Activated CD4-positive, alpha-beta T cell treated with anti-CD3 and anti-CD28 coated beads, Interleukin-2, Interleukin-4, amounts not matched to agents 100 ng/mL and 50 ng/mL, durations not matched to agents 16 hours and 8 hours (primary cell): Measurements from ENCODE around the gene GSTT2.
"Not testable (repeated sequence)": the region's sequence is repeated elsewhere in the genome, so short reads cannot be mapped to it uniquely, and the experiment has no call there.

Source experiments
- DNase-seq: peaks from one replicate; pipeline ENCODE4 v3.0.0-alpha.2; 2020; ENCODE audit warnings: low spot score

GSTT2 gene

DNA sequence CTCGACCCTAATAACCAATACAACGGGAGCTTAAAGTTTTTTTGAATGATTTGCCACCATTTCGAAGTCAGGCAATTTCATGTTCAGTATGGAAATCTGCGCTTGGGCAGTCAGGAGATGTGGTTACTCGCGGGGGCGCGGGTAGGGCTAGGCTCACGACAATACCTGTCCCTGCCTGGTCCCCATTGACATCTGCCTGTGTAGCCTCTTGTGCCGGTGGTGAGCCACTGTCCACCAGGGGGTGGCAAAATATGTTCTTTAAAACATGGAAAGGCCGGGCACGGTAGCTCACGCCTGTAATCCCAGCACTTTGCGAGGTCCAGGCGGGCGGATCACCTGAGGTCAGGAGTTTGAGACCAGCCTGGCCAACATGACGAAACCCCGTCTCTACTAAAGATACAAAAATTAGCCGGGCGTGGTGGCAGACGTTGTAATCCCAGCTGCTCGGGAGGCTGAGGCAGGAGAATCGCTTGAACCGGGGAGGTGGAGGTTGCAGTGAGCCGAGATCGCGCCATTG lies 5.0 kb upstream of the GSTT2 start:
- DNase-seq: not testable (repeated sequence)

DNA sequence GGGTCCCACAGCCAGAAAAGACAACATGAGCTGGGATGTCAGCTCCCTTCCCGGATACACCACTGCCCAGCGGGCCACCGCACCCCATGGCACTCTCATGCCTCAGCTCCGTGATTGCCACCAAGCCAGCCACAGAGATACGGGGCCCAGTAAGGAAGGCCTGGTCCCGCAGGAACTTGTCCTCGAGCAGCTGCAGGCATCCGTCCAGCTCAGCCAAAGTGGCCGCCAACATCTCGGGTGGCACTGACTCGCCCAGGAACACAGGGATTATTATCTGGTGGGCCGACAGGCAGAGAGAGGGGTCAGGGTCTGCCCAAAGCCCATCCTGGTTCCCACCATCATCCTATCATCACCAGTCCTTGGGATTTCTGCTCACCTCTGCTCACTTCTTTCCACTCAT lies 2.6 kb upstream of the GSTT2 start:
- DNase-seq: not testable (repeated sequence)

DNA sequence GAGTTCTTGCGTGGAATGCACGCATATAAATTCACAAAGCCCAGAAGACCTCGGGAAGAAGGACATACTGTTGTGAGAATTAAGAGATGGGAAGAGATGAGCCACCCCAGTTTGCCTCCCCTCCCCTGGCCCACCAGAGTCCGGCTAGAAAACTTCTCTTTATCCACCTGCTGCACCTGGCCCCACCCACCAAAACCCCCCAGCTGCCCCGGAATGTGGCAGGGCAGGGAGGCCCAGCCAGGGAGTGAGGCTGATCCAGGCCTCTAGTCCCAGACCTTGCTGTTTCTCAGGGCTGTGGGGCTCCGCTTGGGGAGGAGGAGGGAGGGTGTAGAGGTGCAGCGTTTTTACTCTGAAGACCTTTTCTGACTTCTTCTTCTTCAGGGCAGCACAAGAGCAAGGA lies 633 bp downstream of the GSTT2 start:
- DNase-seq: not testable (repeated sequence)

DNA sequence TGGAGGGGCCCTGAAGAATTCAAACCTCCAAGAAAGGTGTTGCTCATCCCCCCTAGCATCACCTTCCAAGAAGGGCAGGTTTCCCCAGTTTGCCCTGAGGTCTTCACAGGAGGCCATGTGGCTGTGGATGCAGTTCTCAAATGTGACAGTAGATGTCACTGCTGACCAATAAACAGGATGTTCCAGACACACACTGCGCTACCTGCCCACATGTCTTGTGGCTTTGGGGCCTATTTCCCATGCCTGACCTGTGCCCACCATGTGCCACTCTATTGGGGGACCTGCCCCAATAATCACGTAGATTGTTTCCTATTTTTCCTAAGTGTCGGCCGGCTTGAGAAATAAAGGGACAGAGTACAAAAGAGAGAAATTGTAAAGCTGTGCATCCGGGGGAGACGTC lies 4.5 kb downstream of the GSTT2 start:
- peak; percentile 59 for DNase-seq

DNA sequence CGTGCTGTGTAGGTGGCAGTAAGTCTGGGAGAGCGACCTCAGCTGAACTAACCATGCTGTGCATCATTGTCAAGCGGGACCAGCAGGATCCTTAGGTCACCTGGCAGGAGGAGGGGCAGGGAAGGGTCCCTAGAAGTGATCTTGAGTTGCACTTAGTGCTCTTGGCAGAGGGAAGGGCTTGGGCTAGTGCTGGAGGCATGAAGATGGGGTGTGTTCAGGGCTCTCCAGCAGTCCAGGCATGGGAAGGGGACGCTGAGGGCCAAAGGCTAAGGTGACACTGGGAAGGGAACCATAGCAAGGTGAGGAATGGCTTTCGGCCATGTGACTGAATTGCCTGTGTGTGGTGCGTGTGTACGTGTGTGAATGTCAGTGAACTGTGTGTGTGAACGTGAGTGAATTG lies 6.2 kb downstream of the GSTT2 start:
- DNase-seq: not testable (repeated sequence)

DNA sequence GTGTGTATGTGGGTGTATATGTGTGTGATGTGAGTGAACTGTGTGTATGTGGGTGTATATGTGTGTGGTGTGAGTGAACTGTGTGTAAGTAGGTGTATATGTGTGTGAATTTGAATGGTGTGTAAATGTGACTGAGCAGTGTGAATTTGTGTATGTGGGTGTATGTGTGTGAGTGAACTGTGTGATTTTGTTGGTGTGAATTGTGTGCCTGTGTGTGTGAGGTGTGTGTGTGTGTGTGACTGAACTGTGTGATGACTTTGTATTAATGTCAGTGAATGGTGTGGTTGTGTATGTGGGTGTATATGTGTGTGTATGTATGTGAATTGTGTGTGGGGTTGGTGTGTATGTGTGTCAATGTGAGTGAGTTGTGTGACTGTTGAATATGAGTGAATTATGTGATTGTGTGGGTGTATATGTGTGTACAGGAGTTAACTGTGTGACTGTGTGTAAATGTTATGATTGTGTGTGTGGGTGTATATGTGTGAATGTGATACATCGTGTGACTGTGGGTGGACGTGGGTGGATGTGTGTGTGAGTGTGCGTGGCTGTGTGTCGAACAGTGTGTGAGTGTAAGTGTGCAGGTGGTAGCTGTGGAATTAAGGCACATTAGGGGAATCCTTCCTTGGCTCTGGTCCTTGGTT lies 6.7 kb downstream of the GSTT2 start:
- not testable (repeated sequence) for DNase-seq

DNA sequence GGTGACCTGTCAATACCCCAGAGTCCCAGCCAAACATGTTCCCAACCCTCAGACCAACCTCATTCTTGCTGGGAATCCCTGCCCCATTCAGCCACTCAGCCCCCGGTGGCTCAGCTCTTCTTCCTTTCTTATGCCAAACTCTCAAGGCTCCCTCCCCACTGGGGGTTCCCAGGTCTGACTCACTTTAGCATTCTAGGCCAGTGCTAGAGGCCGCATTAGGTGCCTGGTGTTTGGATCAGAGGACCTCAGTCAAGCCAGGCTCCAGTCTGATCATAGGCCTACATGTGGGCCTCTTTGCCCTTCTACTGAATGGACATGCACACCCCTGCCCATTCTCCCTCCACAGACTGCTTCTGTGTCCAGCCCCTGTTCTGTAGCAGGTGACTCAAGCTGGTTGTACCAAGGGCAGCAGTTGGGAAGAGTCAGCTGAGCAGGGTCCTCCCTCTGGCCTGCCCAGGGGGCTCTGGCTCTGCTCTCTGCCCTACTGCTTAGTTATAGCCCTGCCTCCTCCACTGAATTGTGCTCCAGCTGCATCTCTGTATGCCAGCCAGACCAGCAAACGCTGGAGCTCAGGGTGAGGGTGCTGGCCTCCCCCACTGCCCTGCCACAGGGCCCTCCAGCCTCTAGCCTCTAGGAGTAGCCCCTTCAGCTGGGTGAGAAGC lies 9.8 kb downstream of the GSTT2 start:
- DNase-seq: not testable (repeated sequence)

DNA sequence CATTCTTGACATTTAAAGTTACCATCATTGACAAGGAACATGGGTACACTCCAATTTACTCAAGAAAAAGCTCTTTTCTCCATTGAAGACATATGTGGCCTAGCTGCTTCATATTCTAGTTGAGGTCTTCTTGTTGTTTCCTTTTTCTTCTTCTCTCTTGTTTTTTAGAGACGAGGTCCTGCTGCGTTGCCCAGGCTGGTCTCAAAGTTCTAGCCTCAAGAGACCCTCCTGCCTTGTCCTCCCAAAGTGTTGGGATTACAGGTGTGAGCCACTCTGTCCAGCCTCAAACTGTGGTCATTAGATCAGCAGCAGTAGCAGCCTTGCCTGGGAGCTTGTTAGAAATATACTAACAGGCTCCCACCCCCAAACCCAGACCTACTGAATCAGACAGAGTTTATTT lies 13.1 kb downstream of the GSTT2 start:
- not testable (repeated sequence) for DNase-seq

DNA sequence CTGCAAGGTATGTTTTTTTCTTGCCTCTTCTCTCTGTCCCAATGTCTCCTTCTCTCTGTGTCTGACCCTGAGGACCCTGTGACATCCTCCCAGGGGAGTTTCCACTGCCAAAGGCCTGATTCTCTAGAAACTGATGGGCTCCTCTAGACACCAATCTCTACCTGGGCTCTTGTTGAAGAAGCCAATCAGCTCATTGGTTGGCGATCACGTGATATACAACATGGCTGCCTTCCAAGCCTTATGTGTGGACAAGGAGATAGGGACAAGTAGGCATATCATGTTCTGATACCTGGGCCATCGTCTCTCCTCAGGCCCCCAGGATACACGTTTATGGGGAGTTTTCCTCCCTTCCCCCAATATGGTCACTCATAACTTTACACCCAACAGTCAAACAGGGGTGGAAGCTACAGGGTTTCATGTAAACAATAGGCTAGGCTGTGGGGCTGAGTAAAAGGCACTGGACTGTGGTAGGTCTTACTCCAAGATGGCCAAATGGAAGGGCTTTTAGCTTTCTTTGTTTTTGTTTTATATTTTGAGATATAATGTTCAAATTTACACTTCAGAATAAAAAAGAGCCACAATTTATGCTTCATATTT lies 13.7 kb downstream of the GSTT2 start:
- DNase-seq: not testable (repeated sequence)

DNA sequence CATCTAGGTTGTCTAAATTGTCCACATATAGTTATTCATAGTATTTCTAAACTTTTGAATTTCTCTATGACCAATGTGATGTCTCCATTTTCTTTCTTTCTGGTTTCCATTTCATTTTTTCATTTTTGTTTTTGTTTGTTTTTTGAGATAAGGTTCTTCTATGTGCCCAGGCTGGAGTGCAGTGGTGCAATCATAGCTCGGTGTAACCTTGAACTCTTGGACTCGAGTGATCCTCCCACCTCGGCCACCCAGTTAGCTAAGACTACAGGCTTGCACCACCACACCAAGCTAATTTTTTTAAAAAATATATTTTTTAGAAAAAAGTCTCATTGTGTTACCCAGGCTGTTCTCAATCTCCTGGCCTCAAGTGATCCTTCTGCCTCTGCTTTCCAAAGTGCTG lies 17.2 kb downstream of the GSTT2 start:
- no peak for DNase-seq

DNA sequence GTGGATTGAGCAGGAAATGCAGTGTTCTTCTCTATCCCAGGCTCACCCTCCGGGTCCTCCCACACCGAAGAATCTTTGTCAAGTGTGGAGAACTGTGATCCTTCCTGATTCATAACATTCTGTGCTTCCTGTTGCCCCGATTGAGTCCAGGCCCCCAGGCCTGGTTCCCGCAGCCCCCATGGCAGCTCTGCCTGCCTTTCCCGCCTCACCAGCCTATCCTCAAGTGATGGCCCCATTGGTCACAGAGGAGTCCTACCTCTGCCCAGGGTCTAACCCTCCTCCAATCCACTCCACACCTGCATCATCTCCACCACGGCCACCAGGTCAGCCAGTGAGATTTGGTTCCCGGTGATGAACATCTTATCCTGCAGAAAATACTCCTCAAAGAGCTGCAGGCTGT lies 19.8 kb downstream of the GSTT2 start:
- not testable (repeated sequence) for DNase-seq

DNA sequence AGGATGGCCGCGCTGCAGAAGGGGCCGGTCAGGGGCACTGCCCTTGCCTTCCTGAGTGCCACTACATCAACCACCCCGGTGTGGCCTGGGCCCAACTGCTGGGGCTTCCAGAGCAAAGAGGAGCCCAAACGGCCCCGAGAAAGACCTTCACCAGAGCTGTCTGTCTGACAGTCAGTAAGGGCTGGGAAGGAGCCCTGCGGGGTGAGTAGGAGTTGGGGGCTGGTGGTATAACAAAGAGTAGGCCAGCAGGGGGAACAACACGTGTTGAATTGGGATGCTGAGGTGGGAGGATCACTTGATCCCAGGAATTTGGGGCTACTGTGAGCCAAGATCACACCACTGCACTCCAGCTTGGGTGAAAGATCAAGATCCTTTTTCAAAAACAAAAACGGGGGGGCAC lies 21.4 kb downstream of the GSTT2 start:
- DNase-seq: no peak

DNA sequence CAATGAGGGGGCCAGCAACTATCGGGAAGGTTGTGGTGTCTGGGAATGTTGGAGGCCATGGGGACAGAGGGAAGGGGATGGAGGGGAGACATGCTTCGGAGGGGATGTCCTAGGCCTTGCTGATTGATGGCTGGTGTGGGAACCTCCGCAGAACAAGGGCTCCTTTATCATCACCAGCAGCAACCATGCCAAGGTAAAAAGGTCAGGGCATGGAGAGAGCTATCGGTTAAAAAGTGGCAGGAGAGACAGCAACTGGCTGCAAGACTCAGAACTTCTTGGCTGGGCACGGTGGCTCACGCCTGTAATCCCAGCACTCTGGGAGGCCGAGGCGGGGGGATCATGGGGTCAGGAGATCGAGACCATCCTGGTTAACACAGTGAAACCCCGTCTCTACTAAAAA lies 22.3 kb downstream of the GSTT2 start:
- DNase-seq: no peak

DNA sequence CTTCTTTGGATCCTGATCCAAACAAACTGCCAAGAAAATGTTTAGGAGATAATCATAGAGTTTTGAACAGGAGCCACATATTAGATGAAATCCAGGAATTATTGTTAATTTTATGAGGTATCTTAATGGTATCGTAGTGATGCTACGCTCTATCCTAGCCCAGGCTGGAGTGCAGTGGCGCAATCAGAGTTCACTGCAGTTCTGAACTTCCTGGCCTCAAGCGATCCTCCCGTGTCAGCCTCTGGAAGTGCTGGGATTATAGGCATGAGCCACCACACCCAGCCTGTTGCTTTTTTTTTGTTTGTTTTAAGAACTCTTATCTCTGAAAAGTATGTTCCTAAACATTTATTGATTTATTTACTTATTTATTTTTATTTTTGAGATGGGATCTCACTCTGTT lies 22.9 kb downstream of the GSTT2 start:
- no peak for DNase-seq

DNA sequence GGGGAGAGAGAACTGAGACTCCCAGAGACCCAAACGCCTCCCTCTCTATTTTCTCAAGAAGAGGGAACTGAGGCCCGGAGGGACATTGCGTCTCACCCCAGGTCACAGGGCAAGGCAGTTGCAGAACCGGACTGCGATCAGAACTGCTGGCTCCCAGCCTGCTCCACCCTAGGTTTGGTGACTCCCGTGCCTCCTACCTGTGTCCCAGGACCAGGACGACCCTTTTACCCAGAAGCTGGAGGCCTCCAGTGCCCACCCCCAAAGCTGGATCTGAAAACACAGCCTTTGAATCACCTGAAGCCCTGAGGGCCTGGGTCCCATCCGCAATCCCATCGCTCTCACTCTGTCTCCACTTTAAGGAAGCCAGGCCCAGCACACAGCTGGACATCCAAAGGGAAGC lies 24.0 kb downstream of the GSTT2 start:
- no peak for DNase-seq

DNA sequence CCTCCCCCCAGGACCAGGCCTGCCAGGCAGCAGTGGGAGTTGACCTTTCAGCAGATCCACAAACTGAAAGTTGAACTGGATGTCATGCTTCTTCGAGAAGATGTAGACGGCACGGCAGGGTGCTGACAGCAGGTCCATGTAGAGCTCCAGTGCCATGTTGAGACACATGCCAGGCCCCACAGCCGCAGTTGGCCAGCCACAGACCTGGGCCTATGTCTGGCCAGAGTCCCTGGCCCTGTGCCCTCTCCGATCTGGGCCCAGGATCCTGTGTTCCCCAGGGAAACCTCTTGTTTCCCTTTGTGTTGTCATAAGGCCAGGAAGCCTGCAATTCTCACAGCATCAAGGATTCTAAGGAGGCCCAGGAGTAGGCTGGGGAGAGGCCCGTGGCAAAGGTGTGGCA lies 25.3 kb downstream of the GSTT2 start, which contains the start of gene GSTT4:
TSS of gene GSTT4 (minus strand) at position 253 of the 400 bp plus-strand sequence. CDS start at position 156, 97 bp downstream.
- no peak for DNase-seq

DNA sequence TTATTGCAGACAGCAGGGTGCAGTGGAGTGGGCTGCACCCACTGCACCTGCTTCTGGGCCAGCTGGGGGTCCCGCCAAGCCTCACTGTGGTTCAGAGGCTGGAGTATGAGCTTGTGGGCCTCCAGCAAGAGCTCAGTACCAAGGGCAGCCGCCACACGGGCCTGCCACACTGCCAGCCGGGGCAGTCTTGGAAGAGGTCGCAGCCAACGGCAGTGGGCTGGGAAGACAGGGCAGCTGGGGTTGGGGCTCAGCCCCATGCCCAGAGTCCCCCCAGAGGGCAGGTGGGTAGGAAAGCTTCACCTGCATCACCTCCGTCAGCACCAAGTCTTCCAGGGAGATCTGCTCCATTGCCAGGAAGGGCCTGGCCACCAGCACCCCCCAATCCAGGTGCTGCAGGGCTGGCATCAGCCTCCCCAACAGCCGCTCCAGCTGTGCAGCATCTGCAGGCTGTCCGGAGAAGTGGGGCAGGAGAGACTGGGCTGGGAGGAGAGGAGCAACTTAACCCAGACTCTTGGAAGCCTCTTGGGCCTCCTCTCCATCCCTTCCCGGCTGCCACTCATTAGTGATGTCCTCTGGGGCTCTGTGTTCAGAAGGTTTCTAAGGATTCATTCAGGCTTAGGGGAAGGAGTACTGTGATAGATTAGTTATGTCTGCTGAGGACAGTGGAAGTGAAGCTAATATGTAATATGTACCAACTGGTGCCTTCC lies 26.4 kb downstream of the GSTT2 start:
- no peak for DNase-seq

DNA sequence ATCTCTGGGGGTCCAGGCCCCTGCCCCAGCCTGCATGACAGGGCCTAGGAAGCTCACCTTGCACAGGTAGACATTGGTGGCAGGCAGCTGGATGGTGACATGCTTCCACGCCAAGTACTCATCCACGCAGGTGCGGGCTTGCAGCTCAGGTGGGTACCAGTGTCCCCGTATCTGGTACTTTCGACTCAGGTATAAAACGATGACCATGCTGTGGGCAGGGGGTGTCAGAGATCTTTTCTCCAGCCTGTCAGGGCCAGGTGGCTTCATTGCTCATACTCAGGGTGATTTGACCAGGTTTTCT lies 26.9 kb downstream of the GSTT2 start:
- no peak for DNase-seq

DNA sequence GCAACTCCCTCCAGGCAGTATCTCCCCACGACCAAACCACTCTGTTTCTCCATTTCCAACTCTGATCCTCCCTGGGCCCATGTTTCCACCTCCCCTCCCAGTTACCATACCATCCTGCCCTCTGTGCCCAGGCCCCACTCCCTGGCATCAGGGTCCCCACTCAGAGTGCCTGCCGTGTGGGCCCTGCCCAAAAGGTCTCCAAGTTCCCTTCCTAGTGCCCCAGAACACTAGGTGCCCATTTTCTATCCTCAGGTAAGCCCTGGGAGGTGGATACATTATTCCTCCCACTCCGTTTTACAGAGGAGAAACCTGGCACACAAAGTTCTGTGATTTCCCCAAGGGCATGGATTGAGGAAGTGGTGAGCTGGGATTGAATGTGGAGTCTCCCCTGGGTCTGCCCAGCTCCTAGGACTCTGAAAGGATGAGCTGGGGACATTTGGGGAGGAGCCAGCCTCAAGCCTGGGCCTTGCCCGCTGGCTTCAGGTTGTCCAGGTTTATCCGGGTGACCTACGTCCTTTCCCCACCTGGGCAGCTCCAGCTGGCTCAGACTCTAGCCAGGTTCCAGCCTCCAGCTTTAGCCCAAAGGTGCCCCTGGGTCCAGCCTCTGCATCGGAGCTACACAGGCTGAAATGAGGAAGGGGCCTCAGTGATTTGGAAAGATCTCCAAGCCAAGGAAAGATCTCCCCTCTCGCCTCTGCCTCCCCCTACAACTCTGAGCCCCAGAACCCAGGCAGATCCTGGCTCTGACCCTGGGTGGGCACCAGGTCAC lies 27.5 kb downstream of the GSTT2 start:
- DNase-seq: no peak

DNA sequence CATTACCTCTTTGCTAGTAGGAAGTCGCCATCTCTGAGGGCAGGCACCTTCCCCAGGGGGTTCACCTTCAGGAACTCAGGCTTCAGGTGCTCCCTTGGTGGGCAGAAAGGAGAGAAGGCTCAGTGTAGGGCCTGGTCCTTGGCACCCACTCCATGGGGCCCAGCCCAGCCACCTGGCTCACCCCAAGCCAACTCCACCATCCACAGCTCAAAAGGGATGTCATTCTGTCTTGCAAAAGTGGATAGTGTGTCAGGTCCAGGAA lies 28.0 kb downstream of the GSTT2 start:
- no peak for DNase-seq

DNA sequence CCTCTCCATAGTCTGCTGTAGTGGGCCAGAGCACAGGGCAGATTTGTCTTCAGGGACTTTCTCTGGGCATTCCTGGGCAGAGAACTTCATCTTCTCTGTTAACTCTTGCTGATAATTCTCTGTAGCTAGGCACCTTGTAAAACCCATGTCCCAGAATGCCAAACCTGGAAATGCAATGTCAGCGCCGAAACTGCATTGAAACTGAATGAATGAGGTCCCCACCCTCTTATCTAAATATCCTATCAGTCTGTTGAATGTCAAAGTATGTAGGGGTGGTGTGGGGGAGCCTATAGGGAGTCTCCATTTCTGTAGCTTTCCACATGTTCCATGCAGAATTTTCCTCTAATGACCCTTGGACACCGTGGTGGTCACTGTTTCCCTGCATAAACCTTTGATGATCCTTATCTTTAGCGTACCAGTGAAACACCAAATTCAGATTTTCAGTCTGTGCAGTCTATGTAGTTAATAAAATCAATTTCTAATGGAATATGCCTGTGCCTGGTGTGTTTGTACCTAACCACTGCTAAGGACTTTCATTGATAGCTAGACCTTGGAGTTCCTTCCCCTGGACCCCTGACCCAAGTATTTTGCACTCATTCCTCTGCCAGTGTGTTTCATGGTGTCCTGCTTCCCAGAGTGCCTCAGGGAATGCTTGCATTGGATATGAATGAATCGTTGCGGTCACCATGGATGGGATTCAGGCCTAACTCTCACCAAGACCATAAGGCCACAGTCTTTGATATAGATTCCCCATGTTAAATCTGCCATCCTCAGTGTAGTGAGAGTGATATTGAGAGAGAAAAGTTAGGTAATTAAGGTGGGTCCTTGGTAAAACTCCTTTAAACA lies 28.7 kb downstream of the GSTT2 start:
- no peak for DNase-seq
